ENCODE results near the gene INSR. TPM values are rescaled to one million over a fixed set of nuclear protein-coding genes. Genes with fewer than 3 reads are reported as not detected.

Gene INSR
- total and polyA plus RNA-seq, 9 donors = 7.9 to 17.9 (median 13.6) TPM

GRCh38 chr19:7258840-7259395 lies 35.3 kb downstream of the INSR start:
- no peaks in the 10 kb centered on the region for H3K9me3 ChIP-seq (replicated peaks; ENCODE audit: control insufficient read depth, low read depth, low read length)
- H3K36me3 ChIP-seq (ENCODE audit: control insufficient read depth, insufficient read depth, low read length) = no peaks in the 10 kb centered on the region
- no peak for DNase-seq
- no peak overlapping the region for H3K27ac ChIP-seq (ENCODE audit: low read length)
- whole genome bisulfite sequencing (ENCODE audit: insufficient coverage) = 83% methylated on average over 1 of the region's 6 CpGs
- peaks cover 8% of the 10 kb centered on the region for H3K4me1 ChIP-seq (ENCODE audit: control insufficient read depth, insufficient read depth, low read length)
- H3K4me3 ChIP-seq (ENCODE audit: low read length) = no peak overlapping the region
- H3K27me3 ChIP-seq (ENCODE audit: control insufficient read depth, insufficient read depth, low read length) = no peaks in the 10 kb centered on the region

- H3K27me3 ChIP-seq (ENCODE audit: control insufficient read depth, insufficient read depth, low read length) = no peaks in the 10 kb centered on the region
- no peaks in the 10 kb centered on the region for H3K9me3 ChIP-seq (replicated peaks; ENCODE audit: control insufficient read depth, low read depth, low read length)
- WGBS (ENCODE audit: insufficient coverage) = 94% methylated on average over 5 of the region's 10 CpGs
- H3K4me1 ChIP-seq (ENCODE audit: control insufficient read depth, insufficient read depth, low read length) = peaks cover 8% of the 10 kb centered on the region
- no peak for DNase-seq
- no peak overlapping the region for H3K4me3 ChIP-seq (ENCODE audit: low read length)
- no peaks in the 10 kb centered on the region for H3K36me3 ChIP-seq (ENCODE audit: control insufficient read depth, insufficient read depth, low read length)
- no peak overlapping the region for H3K27ac ChIP-seq (ENCODE audit: low read length)
These were observed 36.0 kb downstream of the INSR start for GRCh38 chr19:7258041-7258839.

- Histone ChIP-seq H3K4me1 (ENCODE audit: control insufficient read depth, insufficient read depth, low read length) (peaks cover 8% of the 10 kb centered on the region), H3K36me3 (ENCODE audit: control insufficient read depth, insufficient read depth, low read length) (no peaks in the 10 kb centered on the region), H3K9me3 (replicated peaks; ENCODE audit: control insufficient read depth, low read depth, low read length) (no peaks in the 10 kb centered on the region), H3K27me3 (ENCODE audit: control insufficient read depth, insufficient read depth, low read length) (no peaks in the 10 kb centered on the region), H3K4me3 (ENCODE audit: low read length) (no peak overlapping the region), H3K27ac (ENCODE audit: low read length) (no peak overlapping the region)
- DNase-seq = no peak
- WGBS (ENCODE audit: insufficient coverage) = 87% methylated on average over 9 of the region's 17 CpGs
These were observed 36.8 kb downstream of the INSR start for GRCh38 chr19:7257148-7258040.

DNA sequence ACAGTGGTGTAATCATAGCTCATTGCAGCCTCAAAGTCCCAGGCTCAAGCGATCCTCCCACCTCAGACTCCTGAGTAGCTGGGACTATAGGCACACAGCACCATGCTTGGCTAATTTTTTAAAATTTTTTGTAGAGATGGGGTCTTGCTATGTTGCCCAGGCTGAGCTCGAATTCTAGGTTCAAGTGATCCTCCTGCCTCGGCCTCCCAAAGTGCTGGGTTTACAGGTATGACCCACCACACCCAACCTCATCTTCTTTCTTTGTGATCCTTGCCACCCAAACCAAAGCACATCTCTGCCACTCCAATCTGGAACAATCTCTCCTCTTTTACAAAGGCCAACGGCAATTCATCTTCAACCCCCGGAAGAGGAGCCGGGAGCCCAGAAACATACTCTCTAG lies 38.6 kb downstream of the INSR start:
- Histone ChIP-seq H3K4me1 (ENCODE audit: control insufficient read depth, insufficient read depth, low read length) (peaks cover 6% of the 10 kb centered on the region), H3K27me3 (ENCODE audit: control insufficient read depth, insufficient read depth, low read length) (no peaks in the 10 kb centered on the region), H3K4me3 (ENCODE audit: low read length) (no peak overlapping the region), H3K27ac (ENCODE audit: low read length) (no peak overlapping the region), H3K9me3 (replicated peaks; ENCODE audit: control insufficient read depth, low read depth, low read length) (no peaks in the 10 kb centered on the region), H3K36me3 (ENCODE audit: control insufficient read depth, insufficient read depth, low read length) (no peaks in the 10 kb centered on the region)
- no peak for DNase-seq
- WGBS (ENCODE audit: insufficient coverage) = 100% methylated on average over 1 of the region's 6 CpGs

- DNase-seq = no peak
- Histone ChIP-seq H3K27ac (ENCODE audit: low read length) (no peak overlapping the region), H3K36me3 (ENCODE audit: control insufficient read depth, insufficient read depth, low read length) (no peaks in the 10 kb centered on the region), H3K9me3 (replicated peaks; ENCODE audit: control insufficient read depth, low read depth, low read length) (no peaks in the 10 kb centered on the region), H3K27me3 (ENCODE audit: control insufficient read depth, insufficient read depth, low read length) (no peaks in the 10 kb centered on the region), H3K4me3 (ENCODE audit: low read length) (no peak overlapping the region), H3K4me1 (ENCODE audit: control insufficient read depth, insufficient read depth, low read length) (peaks cover 1% of the 10 kb centered on the region)
- 95% methylated on average over 6 of the region's 8 CpGs for WGBS (ENCODE audit: insufficient coverage)
These were observed 39.1 kb downstream of the INSR start for GRCh38 chr19:7255119-7255518.

DNA sequence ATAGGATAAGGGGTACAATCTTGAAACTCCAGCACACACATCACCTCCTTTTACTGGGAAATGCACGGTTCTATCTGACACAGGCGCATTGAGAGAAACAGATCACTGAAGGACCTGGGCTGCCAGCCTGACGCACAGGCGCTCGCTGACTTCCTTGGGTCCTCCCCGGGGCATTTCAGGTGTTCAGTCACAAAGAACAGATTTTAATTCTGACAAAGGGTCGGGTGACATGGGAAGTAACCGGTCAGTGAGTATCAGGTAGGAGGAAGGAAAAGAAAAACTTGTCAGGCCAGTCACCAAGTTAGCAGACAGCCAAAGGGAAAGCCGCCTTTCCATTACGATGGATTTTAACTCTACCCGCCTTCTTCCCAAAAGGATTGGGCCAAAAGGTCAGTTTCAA lies 39.6 kb downstream of the INSR start:
- no peak overlapping the region for H3K4me3 ChIP-seq (ENCODE audit: low read length)
- no peak for DNase-seq
- no peaks in the 10 kb centered on the region for H3K27me3 ChIP-seq (ENCODE audit: control insufficient read depth, insufficient read depth, low read length)
- H3K9me3 ChIP-seq (replicated peaks; ENCODE audit: control insufficient read depth, low read depth, low read length) = no peaks in the 10 kb centered on the region
- no peaks in the 10 kb centered on the region for H3K36me3 ChIP-seq (ENCODE audit: control insufficient read depth, insufficient read depth, low read length)
- 74% methylated on average over 6 of the region's 11 CpGs for WGBS (ENCODE audit: insufficient coverage)
- no peak overlapping the region for H3K27ac ChIP-seq (ENCODE audit: low read length)
- no peaks in the 10 kb centered on the region for H3K4me1 ChIP-seq (ENCODE audit: control insufficient read depth, insufficient read depth, low read length)

- Histone ChIP-seq H3K9me3 (replicated peaks; ENCODE audit: control insufficient read depth, low read depth, low read length) (no peaks in the 10 kb centered on the region), H3K27me3 (ENCODE audit: control insufficient read depth, insufficient read depth, low read length) (no peaks in the 10 kb centered on the region), H3K36me3 (ENCODE audit: control insufficient read depth, insufficient read depth, low read length) (no peaks in the 10 kb centered on the region), H3K27ac (ENCODE audit: low read length) (no peak overlapping the region), H3K4me1 (ENCODE audit: control insufficient read depth, insufficient read depth, low read length) (no peaks in the 10 kb centered on the region), H3K4me3 (ENCODE audit: low read length) (no peak overlapping the region)
- WGBS (ENCODE audit: insufficient coverage) = 86% methylated on average over 11 of the region's 11 CpGs
- no peak for DNase-seq
These were observed 41.9 kb downstream of the INSR start for GRCh38 chr19:7252364-7252763.

- no CpG with 5 or more reads among the region's 4 CpGs for WGBS (ENCODE audit: insufficient coverage)
- Histone ChIP-seq H3K27ac (ENCODE audit: low read length) (no peak overlapping the region), H3K4me3 (ENCODE audit: low read length) (no peak overlapping the region), H3K4me1 (ENCODE audit: control insufficient read depth, insufficient read depth, low read length) (no peaks in the 10 kb centered on the region), H3K9me3 (replicated peaks; ENCODE audit: control insufficient read depth, low read depth, low read length) (peaks cover 2% of the 10 kb centered on the region), H3K36me3 (ENCODE audit: control insufficient read depth, insufficient read depth, low read length) (no peaks in the 10 kb centered on the region), H3K27me3 (ENCODE audit: control insufficient read depth, insufficient read depth, low read length) (no peaks in the 10 kb centered on the region)
- no peak for DNase-seq
These were observed 42.7 kb downstream of the INSR start for GRCh38 chr19:7251494-7251893.

GRCh38 chr19:7250951-7251350 lies 43.3 kb downstream of the INSR start:
- H3K4me3 ChIP-seq (ENCODE audit: low read length) = no peak overlapping the region
- no peaks in the 10 kb centered on the region for H3K36me3 ChIP-seq (ENCODE audit: control insufficient read depth, insufficient read depth, low read length)
- H3K9me3 ChIP-seq (replicated peaks; ENCODE audit: control insufficient read depth, low read depth, low read length) = peaks cover 6% of the 10 kb centered on the region
- H3K27me3 ChIP-seq (ENCODE audit: control insufficient read depth, insufficient read depth, low read length) = no peaks in the 10 kb centered on the region
- WGBS (ENCODE audit: insufficient coverage) = 29% methylated on average over 2 of the region's 4 CpGs
- H3K27ac ChIP-seq (ENCODE audit: low read length) = no peak overlapping the region
- no peaks in the 10 kb centered on the region for H3K4me1 ChIP-seq (ENCODE audit: control insufficient read depth, insufficient read depth, low read length)
- no peak for DNase-seq

- DNase-seq = no peak
- H3K4me1 ChIP-seq (ENCODE audit: control insufficient read depth, insufficient read depth, low read length) = no peaks in the 10 kb centered on the region
- no peaks in the 10 kb centered on the region for H3K27me3 ChIP-seq (ENCODE audit: control insufficient read depth, insufficient read depth, low read length)
- no peaks in the 10 kb centered on the region for H3K36me3 ChIP-seq (ENCODE audit: control insufficient read depth, insufficient read depth, low read length)
- peaks cover 6% of the 10 kb centered on the region for H3K9me3 ChIP-seq (replicated peaks; ENCODE audit: control insufficient read depth, low read depth, low read length)
- H3K4me3 ChIP-seq (ENCODE audit: low read length) = no peak overlapping the region
- WGBS (ENCODE audit: insufficient coverage) = 88% methylated on average over 1 of the region's 1 CpG
- H3K27ac ChIP-seq (ENCODE audit: low read length) = no peak overlapping the region
These were observed 44.1 kb downstream of the INSR start for GRCh38 chr19:7250057-7250596.
